Neural cell (in vitro differentiated cells): ENCODE results near the gene DAND5.
A peak's percentile ranks its signal among the peaks of the same experiment; 100 is the strongest.

ENCODE experiments used
- EP300 ChIP-seq: fragments of 450-650 bp; conservative IDR thresholded peaks from 2 replicates; pipeline ENCODE4 v1.6.1; 2014; ENCODE audit warnings: antibody characterized with exemption, mild to moderate bottlenecking, moderate library complexity; ENCODE audit not compliant: poor library complexity, severe bottlenecking
- EZH2 ChIP-seq: fragments of 200-600, 300-800 bp; shearing (Covaris generic), sonication (generic); IDR thresholded peaks from 2 replicates; pipeline ENCODE4 v1.6.1; 2014; ENCODE audit warnings: antibody characterized with exemption, low read length, borderline replicate concordance, mild to moderate bottlenecking; ENCODE audit not compliant: insufficient read depth, poor library complexity, severe bottlenecking
- MXI1 ChIP-seq: fragments of 450-650 bp; conservative IDR thresholded peaks from 2 replicates; pipeline ENCODE4 v1.6.1; 2014; ENCODE audit warnings: antibody characterized with exemption, mild to moderate bottlenecking; ENCODE audit not compliant: poor library complexity, severe bottlenecking
- POLR2AphosphoS5 ChIP-seq: IDR thresholded peaks from 2 replicates; pipeline ENCODE4 v1.6.1; 2012
- RAD21 ChIP-seq: fragments of 450-650 bp; conservative IDR thresholded peaks from 2 replicates; pipeline ENCODE4 v1.6.1; 2014; ENCODE audit warnings: antibody characterized with exemption, mild to moderate bottlenecking, moderate library complexity
- SMC3 ChIP-seq: fragments of 450-650 bp; conservative IDR thresholded peaks from 2 replicates; pipeline ENCODE4 v1.6.1; 2014; ENCODE audit warnings: antibody characterized with exemption, mild to moderate bottlenecking, moderate library complexity; ENCODE audit not compliant: poor library complexity
- TF ChIP-seq, protein P1 (sequence below): fragments of 450-650 bp; IDR thresholded peaks from 2 replicates; pipeline ENCODE4 v1.5.1; 2014; ENCODE audit warnings: antibody characterized with exemption, mild to moderate bottlenecking, moderate library complexity; ENCODE audit not compliant: poor library complexity, severe bottlenecking
- TF ChIP-seq, protein P2 (sequence below): IDR thresholded peaks from 2 replicates; pipeline ENCODE4 v1.6.1; 2012; ENCODE audit warnings: borderline replicate concordance

DNA sequence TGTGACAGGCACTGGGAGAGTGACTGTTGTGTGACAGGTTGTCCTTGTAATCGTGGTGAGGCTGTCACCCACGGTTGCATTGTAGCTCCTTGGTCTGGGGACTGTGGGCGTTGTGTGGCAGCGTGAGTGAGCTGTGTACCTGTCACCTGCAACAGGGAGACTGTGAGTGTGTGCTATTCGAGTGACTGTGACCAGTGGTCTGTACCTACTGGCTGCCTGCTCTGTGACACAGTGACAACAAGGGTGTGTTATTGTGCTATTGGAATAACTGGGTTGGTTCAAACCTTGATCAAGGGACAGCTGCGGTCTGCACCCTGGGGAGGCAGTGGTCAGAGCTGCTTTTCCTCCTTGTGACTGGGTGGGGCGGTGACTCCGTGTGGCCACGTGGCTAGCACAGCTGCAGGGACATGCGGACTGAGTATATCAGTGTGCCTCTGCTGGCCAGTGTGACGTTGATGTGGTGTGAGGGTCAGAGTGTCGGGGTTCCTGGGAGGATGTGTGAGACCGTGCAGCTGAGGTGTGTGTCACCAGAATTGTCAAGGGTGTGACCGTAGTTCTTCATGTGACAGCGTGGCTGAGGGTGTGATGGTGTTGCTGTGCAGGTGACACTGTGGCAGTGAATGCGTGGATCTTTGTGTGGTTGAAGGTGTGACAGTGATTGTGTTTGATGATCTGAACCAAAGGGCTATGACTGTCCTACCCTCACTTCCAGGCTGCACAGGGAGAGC, 15.8 kb downstream of the DAND5 start:
- TF ChIP-seq, protein P1, sequence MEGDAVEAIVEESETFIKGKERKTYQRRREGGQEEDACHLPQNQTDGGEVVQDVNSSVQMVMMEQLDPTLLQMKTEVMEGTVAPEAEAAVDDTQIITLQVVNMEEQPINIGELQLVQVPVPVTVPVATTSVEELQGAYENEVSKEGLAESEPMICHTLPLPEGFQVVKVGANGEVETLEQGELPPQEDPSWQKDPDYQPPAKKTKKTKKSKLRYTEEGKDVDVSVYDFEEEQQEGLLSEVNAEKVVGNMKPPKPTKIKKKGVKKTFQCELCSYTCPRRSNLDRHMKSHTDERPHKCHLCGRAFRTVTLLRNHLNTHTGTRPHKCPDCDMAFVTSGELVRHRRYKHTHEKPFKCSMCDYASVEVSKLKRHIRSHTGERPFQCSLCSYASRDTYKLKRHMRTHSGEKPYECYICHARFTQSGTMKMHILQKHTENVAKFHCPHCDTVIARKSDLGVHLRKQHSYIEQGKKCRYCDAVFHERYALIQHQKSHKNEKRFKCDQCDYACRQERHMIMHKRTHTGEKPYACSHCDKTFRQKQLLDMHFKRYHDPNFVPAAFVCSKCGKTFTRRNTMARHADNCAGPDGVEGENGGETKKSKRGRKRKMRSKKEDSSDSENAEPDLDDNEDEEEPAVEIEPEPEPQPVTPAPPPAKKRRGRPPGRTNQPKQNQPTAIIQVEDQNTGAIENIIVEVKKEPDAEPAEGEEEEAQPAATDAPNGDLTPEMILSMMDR, result no peak
- TF ChIP-seq POLR2AphosphoS5 (peak; percentile 80), EP300 (peak; percentile 81), RAD21 (no peak), EZH2 (no peak), SMC3 (no peak), MXI1 (no peak)
- TF ChIP-seq, protein P2, sequence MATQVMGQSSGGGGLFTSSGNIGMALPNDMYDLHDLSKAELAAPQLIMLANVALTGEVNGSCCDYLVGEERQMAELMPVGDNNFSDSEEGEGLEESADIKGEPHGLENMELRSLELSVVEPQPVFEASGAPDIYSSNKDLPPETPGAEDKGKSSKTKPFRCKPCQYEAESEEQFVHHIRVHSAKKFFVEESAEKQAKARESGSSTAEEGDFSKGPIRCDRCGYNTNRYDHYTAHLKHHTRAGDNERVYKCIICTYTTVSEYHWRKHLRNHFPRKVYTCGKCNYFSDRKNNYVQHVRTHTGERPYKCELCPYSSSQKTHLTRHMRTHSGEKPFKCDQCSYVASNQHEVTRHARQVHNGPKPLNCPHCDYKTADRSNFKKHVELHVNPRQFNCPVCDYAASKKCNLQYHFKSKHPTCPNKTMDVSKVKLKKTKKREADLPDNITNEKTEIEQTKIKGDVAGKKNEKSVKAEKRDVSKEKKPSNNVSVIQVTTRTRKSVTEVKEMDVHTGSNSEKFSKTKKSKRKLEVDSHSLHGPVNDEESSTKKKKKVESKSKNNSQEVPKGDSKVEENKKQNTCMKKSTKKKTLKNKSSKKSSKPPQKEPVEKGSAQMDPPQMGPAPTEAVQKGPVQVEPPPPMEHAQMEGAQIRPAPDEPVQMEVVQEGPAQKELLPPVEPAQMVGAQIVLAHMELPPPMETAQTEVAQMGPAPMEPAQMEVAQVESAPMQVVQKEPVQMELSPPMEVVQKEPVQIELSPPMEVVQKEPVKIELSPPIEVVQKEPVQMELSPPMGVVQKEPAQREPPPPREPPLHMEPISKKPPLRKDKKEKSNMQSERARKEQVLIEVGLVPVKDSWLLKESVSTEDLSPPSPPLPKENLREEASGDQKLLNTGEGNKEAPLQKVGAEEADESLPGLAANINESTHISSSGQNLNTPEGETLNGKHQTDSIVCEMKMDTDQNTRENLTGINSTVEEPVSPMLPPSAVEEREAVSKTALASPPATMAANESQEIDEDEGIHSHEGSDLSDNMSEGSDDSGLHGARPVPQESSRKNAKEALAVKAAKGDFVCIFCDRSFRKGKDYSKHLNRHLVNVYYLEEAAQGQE, result no peak
